ENCODE data around the gene PTPRT.

Gene PTPRT

GRCh38 chr20:42406826-42407225 is 782.9 kb downstream of the PTPRT start:
- DNase-seq (ENCODE audit: low spot score): no peak
- in situ Hi-C loops (cut with MboI; ENCODE audit: low sequenced_read_pairs, unreplicated experiment): no loop called here
- TF ChIP-seq CTCF (IDR thresholded peaks at IDR 0.05; ENCODE audit: borderline replicate concordance, control extremely low read depth, extremely low read depth, insufficient read depth, missing control alignments): no peak

DNA sequence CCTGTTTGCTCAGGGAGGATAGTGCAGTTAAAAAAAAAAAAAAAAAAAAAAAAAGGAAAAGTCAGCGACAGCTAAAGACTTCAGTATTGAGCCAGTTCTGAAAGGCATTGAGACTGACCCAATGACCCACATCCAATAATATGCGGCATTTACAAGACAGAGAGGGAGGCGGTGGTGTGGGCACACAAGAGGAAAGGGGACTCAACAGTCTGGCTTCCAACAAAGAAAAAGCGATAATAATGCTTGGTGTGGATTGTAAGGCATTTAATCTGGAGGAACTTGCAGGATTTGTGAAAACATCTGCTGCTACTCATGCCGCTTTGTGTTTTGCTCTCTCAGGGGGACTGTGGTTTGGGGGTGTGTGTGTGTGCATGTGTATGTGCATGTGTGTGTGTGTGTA is 787.3 kb downstream of the PTPRT start:
- no peak for DNase-seq (ENCODE audit: low spot score)
- in situ Hi-C loops (cut with MboI; ENCODE audit: low sequenced_read_pairs, unreplicated experiment): no loop called here
- no peak for TF ChIP-seq CTCF (IDR thresholded peaks at IDR 0.05; ENCODE audit: borderline replicate concordance, control extremely low read depth, extremely low read depth, insufficient read depth, missing control alignments)

DNA sequence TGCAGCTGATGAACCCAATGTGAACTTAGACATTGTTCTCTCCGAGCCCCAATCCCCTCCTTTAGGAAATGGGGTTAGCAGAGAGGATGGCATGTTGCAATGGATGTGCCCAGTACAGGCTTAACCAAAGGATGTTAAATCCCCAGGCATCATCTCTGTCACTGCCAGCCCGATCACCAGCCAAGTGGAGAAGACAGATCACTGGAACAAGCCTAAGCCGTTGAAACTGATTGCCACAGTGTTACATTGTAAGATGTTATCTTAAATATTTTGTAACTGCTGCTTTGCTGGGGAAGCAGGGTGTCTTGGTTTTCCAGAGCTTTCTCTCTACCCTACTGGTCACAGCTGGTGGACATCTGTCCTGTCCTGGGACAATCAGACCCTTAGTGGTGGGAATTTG is 788.1 kb downstream of the PTPRT start:
- in situ Hi-C loops (cut with MboI; ENCODE audit: low sequenced_read_pairs, unreplicated experiment): no loop called here
- TF ChIP-seq CTCF (IDR thresholded peaks at IDR 0.05; ENCODE audit: borderline replicate concordance, control extremely low read depth, extremely low read depth, insufficient read depth, missing control alignments): no peak

GRCh38 chr20:42399802-42400201 is 789.9 kb downstream of the PTPRT start:
- in situ Hi-C loops (cut with MboI; ENCODE audit: low sequenced_read_pairs, unreplicated experiment): no loop called here
- no peak for DNase-seq (ENCODE audit: low spot score)
- TF ChIP-seq CTCF (IDR thresholded peaks at IDR 0.05; ENCODE audit: borderline replicate concordance, control extremely low read depth, extremely low read depth, insufficient read depth, missing control alignments): no peak

More for the DNA sequence above, 788.1 kb downstream of the PTPRT start:
- no peak for DNase-seq (ENCODE audit: low spot score)

GRCh38 chr20:42392442-42392841 is 797.3 kb downstream of the PTPRT start:
- in situ Hi-C loops (cut with MboI; ENCODE audit: low sequenced_read_pairs, unreplicated experiment): no loop called here
- TF ChIP-seq CTCF (IDR thresholded peaks at IDR 0.05; ENCODE audit: borderline replicate concordance, control extremely low read depth, extremely low read depth, insufficient read depth, missing control alignments): no peak
- no peak for DNase-seq (ENCODE audit: low spot score)

GRCh38 chr20:42391807-42392206 is 797.9 kb downstream of the PTPRT start:
- TF ChIP-seq CTCF (IDR thresholded peaks at IDR 0.05; ENCODE audit: borderline replicate concordance, control extremely low read depth, extremely low read depth, insufficient read depth, missing control alignments): no peak
- in situ Hi-C loops (cut with MboI; ENCODE audit: low sequenced_read_pairs, unreplicated experiment): no loop called here
- DNase-seq (ENCODE audit: low spot score): no peak

DNA sequence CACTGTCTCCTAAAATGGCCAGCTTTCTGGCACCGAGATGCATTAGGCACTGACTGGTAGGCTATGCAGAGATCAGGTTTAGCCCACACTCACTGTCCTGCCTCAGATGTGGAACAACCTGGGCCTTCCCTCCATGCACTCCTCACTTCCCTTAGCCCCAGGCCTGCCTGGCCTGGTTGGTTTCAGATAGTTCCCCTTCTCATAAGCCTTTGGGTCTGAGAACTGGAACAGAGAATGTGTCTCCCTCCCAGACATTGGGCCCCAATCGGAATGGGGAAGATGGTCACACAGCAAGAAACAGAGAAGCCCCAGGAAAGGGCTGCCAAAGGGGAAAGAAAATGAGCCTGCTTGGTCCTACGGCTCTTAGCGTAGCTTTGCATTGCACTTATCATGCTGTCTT is 809.4 kb downstream of the PTPRT start:
- in situ Hi-C loops (cut with MboI; ENCODE audit: low sequenced_read_pairs, unreplicated experiment): no loop called here
- DNase-seq (ENCODE audit: low spot score): no peak
- no peak for TF ChIP-seq CTCF (IDR thresholded peaks at IDR 0.05; ENCODE audit: borderline replicate concordance, control extremely low read depth, extremely low read depth, insufficient read depth, missing control alignments)

Measured in GM13976 (cell line).